Coronary artery (tissue), 2 donors: ENCODE results near the gene DGCR2.
A peak's percentile ranks its signal among the peaks of the same experiment; 100 is the strongest.

Source experiments
- DNase-seq: peaks from one replicate; pipeline ENCODE4 v3.0.0-alpha.2; 2017; ENCODE audit warnings: low spot score
- H3K27ac ChIP-seq, 2 donors: fragments of 200-600 bp; sonication (generic); one replicate each; pipeline ENCODE4 v1.5.1; 2016 to 2019
- H3K4me3 ChIP-seq: fragments of 200-600 bp; sonication (generic); 2 replicates; pipeline ENCODE4 v1.5.1; 2016; ENCODE audit warnings: mild to moderate bottlenecking, moderate library complexity
- CTCF ChIP-seq: fragments of 200-600 bp; sonication (generic); IDR thresholded peaks from one replicate; pipeline ENCODE4 v1.5.1; 2019; ENCODE audit warnings: antibody characterized with exemption

Gene DGCR2

GRCh38 chr22:19149047-19149883, 27.1 kb upstream of the DGCR2 start:
- peak overlapping the region; percentile 61 for H3K4me3 ChIP-seq
- no peak for TF ChIP-seq CTCF
- DNase-seq: no peak
- no peak overlapping the region for H3K27ac ChIP-seq

- DNase-seq: peak; percentile 65
- no peak overlapping the region for H3K4me3 ChIP-seq
- H3K27ac ChIP-seq: no peak overlapping the region
- no peak for TF ChIP-seq CTCF
These were observed 26.3 kb upstream of the DGCR2 start for GRCh38 chr22:19148417-19149046.

GRCh38 chr22:19147195-19147780, 25.1 kb upstream of the DGCR2 start:
- TF ChIP-seq CTCF: no peak
- Histone ChIP-seq H3K4me3 (no peak overlapping the region), H3K27ac (no peak overlapping the region)
- DNase-seq: no peak

- Histone ChIP-seq H3K27ac (no peak overlapping the region), H3K4me3 (no peak overlapping the region)
- no peak for TF ChIP-seq CTCF
- no peak for DNase-seq
These were observed 24.2 kb upstream of the DGCR2 start for GRCh38 chr22:19146215-19146968.

- peak overlapping the region; percentile 92 for H3K4me3 ChIP-seq
- H3K27ac ChIP-seq: peak overlapping the region; percentile 56 to 90
- DNase-seq: no peak
- TF ChIP-seq CTCF: no peak
These were observed 21.8 kb upstream of the DGCR2 start for GRCh38 chr22:19143967-19144400.

GRCh38 chr22:19143212-19143611, 21.0 kb upstream of the DGCR2 start:
- TF ChIP-seq CTCF: no peak
- peak overlapping the region; percentile 92 for H3K4me3 ChIP-seq

More at GRCh38 chr22:19143212-19143611, 21.0 kb upstream of the DGCR2 start:
- H3K27ac ChIP-seq: no peak overlapping the region
- no peak for DNase-seq
